HCT116 (cell line): ENCODE results near the gene BLOC1S3. TPM values are rescaled to one million over a fixed set of nuclear protein-coding genes. Genes with fewer than 3 reads are reported as not detected.

Source experiments
- ATAC-seq: fragments of 200-7000 bp; cut with Tn5 transposase; 2 replicates; pipeline ENCODE4 v1.9.1; 2020; ENCODE audit warnings: mild to moderate bottlenecking, moderate library complexity
- BruUV-seq: library from RNA; stranded (reverse); fragments of 400-500 nt; replicated peaks from 2 replicates; lab custom pipeline; 2021; lab: Mats Ljungman, UMichigan
- CTCF ChIA-PET: fragments of 300-600 bp; sonication (Branson Sonifier 250); formaldehyde crosslinking; loops from one replicate; lab custom pipeline; 2021; ENCODE audit warnings: antibody characterized with exemption; lab: Charles Lee
- POLR2A ChIA-PET: fragments of 300-600, 350-600 bp; sonication (Branson Sonifier 250); formaldehyde crosslinking; loops from one replicate; lab custom pipeline; 2021; ENCODE audit warnings: antibody characterized with exemption; lab: Charles Lee
- RAD21 ChIA-PET, 2 experiments: fragments of 300-600 bp; sonication (Branson Sonifier 250); formaldehyde crosslinking; loops; one replicate each; lab custom pipeline; 2023; ENCODE audit warnings: low total read pairs in 2 of 2; ENCODE audit not compliant: uncharacterized antibody in 2 of 2, unreplicated experiment in 2 of 2, low non-redundant PET in 1 of 2; lab: Charles Lee
- DNase-seq: peaks from one replicate; pipeline ENCODE4 v3.0.0-alpha.2; 2010; ENCODE audit warnings: low read depth, low spot score
- H2AFZ ChIP-seq: fragments of 200-600 bp; shearing (Covaris generic), sonication (generic); 2 replicates; pipeline ENCODE4 v1.6.1; 2017; ENCODE audit warnings: low read depth, mixed run types, mixed read lengths, antibody characterized with exemption, low read length; ENCODE audit not compliant: poor library complexity, severe bottlenecking
- H3K27ac ChIP-seq: 2 replicates; pipeline ENCODE4 v1.5.1; 2012; ENCODE audit warnings: low read depth, low read length
- H3K27me3 ChIP-seq: fragments of 200-600 bp; sonication (generic); 2 replicates; pipeline ENCODE4 v1.6.1; 2016; ENCODE audit warnings: mixed run types, low read length, mixed read lengths; ENCODE audit not compliant: insufficient read depth
- H3K36me3 ChIP-seq, 2 experiments: fragments of 200-500 bp in 1 of 2; fragments of 200-600 bp in 1 of 2; sonication (Bioruptor generic) in 1 of 2; sonication (generic) in 1 of 2; 2 replicates each; pipeline versions ENCODE4 v1.5.1 to v1.6.1; 2014 to 2016; ENCODE audit warnings: low read length in 2 of 2, inconsistent platforms in 1 of 2, mixed read lengths in 1 of 2, mixed run types in 1 of 2; ENCODE audit not compliant: insufficient read depth in 2 of 2, control insufficient read depth in 1 of 2
- H3K4me1 ChIP-seq, 2 experiments: fragments of 200-600 bp in 1 of 2; sonication (generic) in 1 of 2; 2 replicates each; pipeline versions ENCODE4 v1.5.1 to v1.6.1; 2012 to 2017; ENCODE audit warnings: low read length in 2 of 2, inconsistent platforms in 1 of 2, mild to moderate bottlenecking in 1 of 2, mixed read lengths in 1 of 2, mixed run types in 1 of 2, moderate library complexity in 1 of 2; ENCODE audit not compliant: insufficient read depth in 2 of 2, control insufficient read depth in 1 of 2
- H3K4me2 ChIP-seq: fragments of 200-600 bp; sonication (generic); 2 replicates; pipeline ENCODE4 v1.6.1; 2017; ENCODE audit warnings: mixed run types, low read length, mixed read lengths
- H3K4me3 ChIP-seq, 2 experiments: fragments of 200-600 bp in 1 of 2; sonication (generic) in 1 of 2; replicated peaks in 1 of 2; 2 replicates each; pipeline ENCODE4 v1.5.1; 2011 to 2016; ENCODE audit warnings: low read length in 2 of 2, control low read depth in 1 of 2, low read depth in 1 of 2, mild to moderate bottlenecking in 1 of 2, mixed read lengths in 1 of 2, mixed run types in 1 of 2
- H3K79me2 ChIP-seq: fragments of 200-600 bp; sonication (generic); 2 replicates; pipeline ENCODE4 v1.6.1; 2017; ENCODE audit warnings: mild to moderate bottlenecking, mixed run types, low read length, moderate library complexity, mixed read lengths; ENCODE audit not compliant: insufficient read depth
- H3K9ac ChIP-seq: fragments of 200-600 bp; sonication (generic); 2 replicates; pipeline ENCODE4 v1.6.1; 2016; ENCODE audit warnings: low read length, mixed read lengths
- H3K9me2 ChIP-seq: fragments of 200-600 bp; sonication (generic), shearing (Covaris generic); 2 replicates; pipeline ENCODE4 v1.6.1; 2017; ENCODE audit warnings: mixed run types, mild to moderate bottlenecking, moderate library complexity; ENCODE audit not compliant: insufficient read depth
- H3K9me3 ChIP-seq, 2 experiments: fragments of 200-500 bp in 1 of 2; fragments of 200-600 bp in 1 of 2; sonication (Bioruptor generic) in 1 of 2; sonication (generic) in 1 of 2; 2 replicates each; pipeline ENCODE4 v1.6.1; 2014 to 2017; ENCODE audit warnings: low read length in 2 of 2, mixed read lengths in 2 of 2, inconsistent platforms in 1 of 2, low read depth in 1 of 2, mild to moderate bottlenecking in 1 of 2, mixed run types in 1 of 2, moderate library complexity in 1 of 2; ENCODE audit not compliant: control insufficient read depth in 1 of 2, insufficient read depth in 1 of 2
- H4K20me1 ChIP-seq: fragments of 200-600 bp; sonication (generic), shearing (Covaris generic); 2 replicates; pipeline ENCODE4 v1.6.1; 2017; ENCODE audit warnings: mixed run types, mild to moderate bottlenecking, moderate library complexity; ENCODE audit not compliant: insufficient read depth
- CBX3 ChIP-seq: IDR thresholded peaks from 2 replicates; pipeline ENCODE4 v1.6.1; 2012; ENCODE audit warnings: low read depth
- EGR1 ChIP-seq: IDR thresholded peaks from 2 replicates; pipeline ENCODE4 v1.6.1; 2012; ENCODE audit warnings: low read depth
- ELF1 ChIP-seq: IDR thresholded peaks from 2 replicates; pipeline ENCODE4 v1.6.1; 2012; ENCODE audit warnings: low read depth, borderline replicate concordance
- EZH2 ChIP-seq: fragments of 200-600 bp; sonication (generic); IDR thresholded peaks from 2 replicates; pipeline ENCODE4 v1.6.1; 2017; ENCODE audit warnings: antibody characterized with exemption, mixed run types
- EZH2phosphoT487 ChIP-seq: fragments of 200-600 bp; IDR thresholded peaks from 2 replicates; pipeline ENCODE4 v1.6.1; 2018; ENCODE audit warnings: antibody characterized with exemption, borderline replicate concordance
- FOSL1 ChIP-seq: IDR thresholded peaks from 2 replicates; pipeline ENCODE4 v1.6.1; 2012; ENCODE audit warnings: low read depth
- POLR2A ChIP-seq: IDR thresholded peaks from 2 replicates; pipeline ENCODE4 v1.7.0; 2011; ENCODE audit warnings: borderline replicate concordance; ENCODE audit not compliant: insufficient read depth, insufficient read length; ENCODE audit errors: extremely low read depth
- POLR2AphosphoS5 ChIP-seq: IDR thresholded peaks from 2 replicates; pipeline ENCODE4 v1.6.1; 2011; ENCODE audit warnings: mild to moderate bottlenecking, low read depth, low read length, moderate library complexity
- RAD21 ChIP-seq: IDR thresholded peaks from 2 replicates; pipeline ENCODE4 v1.6.1; 2012; ENCODE audit warnings: low read depth, mild to moderate bottlenecking
- SIN3A ChIP-seq: IDR thresholded peaks from 2 replicates; pipeline ENCODE4 v1.6.1; 2012; ENCODE audit warnings: low read depth
- TCF7L2 ChIP-seq: IDR thresholded peaks from 2 replicates; pipeline ENCODE4 v1.7.0; 2011; ENCODE audit warnings: borderline replicate concordance, inconsistent platforms; ENCODE audit not compliant: insufficient read depth, insufficient read length; ENCODE audit errors: extremely low read depth
- YY1 ChIP-seq: IDR thresholded peaks from 2 replicates; pipeline ENCODE4 v1.6.1; 2011; ENCODE audit warnings: low read length, low read depth, moderate library complexity, mild to moderate bottlenecking; ENCODE audit not compliant: insufficient replicate concordance; ENCODE audit errors: extremely low read depth
- ZFX ChIP-seq: fragments of 450-650 bp; IDR thresholded peaks from 2 replicates; pipeline ENCODE4 v1.6.1; 2017
- ZNF274 ChIP-seq: fragments of 200-500 bp; sonication (Bioruptor generic); IDR thresholded peaks from 2 replicates; pipeline ENCODE4 v1.6.1; 2014; ENCODE audit warnings: mild to moderate bottlenecking, low read depth, low read length, inconsistent platforms
- intact Hi-C: fragments of 100-400 bp; cut with micrococcal nuclease; formaldehyde crosslinking; loops from 2 replicates; pipeline ENCODE4 v1.10.0; 2022
- total RNA-seq: library from RNA; stranded (reverse); gene quantifications from one replicate; pipeline ENCODE4 v1.2.1, GENCODE V29; 2021; ENCODE audit not compliant: unreplicated experiment
- TF ChIP-seq, protein P1 (sequence below): IDR thresholded peaks from 2 replicates; pipeline ENCODE4 v1.6.1; 2012; ENCODE audit warnings: low read depth
- TF ChIP-seq, protein P2 (sequence below): IDR thresholded peaks from 2 replicates; pipeline ENCODE4 v1.6.1; 2012
- TF ChIP-seq, protein P3 (sequence below): IDR thresholded peaks from 2 replicates; pipeline ENCODE4 v1.6.1; 2011; ENCODE audit warnings: mild to moderate bottlenecking, low read length, moderate library complexity; ENCODE audit not compliant: insufficient replicate concordance; ENCODE audit errors: extremely low read depth
- TF ChIP-seq, protein P4 (sequence below), 3 experiments: fragments of 200-600 bp in 1 of 3; sonication (generic) in 1 of 3; IDR thresholded peaks in 2 of 3; conservative IDR thresholded peaks in 1 of 3; 2 replicates each; pipeline ENCODE4 v1.5.1; 2012 to 2017; ENCODE audit warnings: low read depth in 2 of 3, low read length in 2 of 3, antibody characterized with exemption in 1 of 3, borderline replicate concordance in 1 of 3, control low read depth in 1 of 3, mild to moderate bottlenecking in 1 of 3, mixed read lengths in 1 of 3, mixed run types in 1 of 3, moderate library complexity in 1 of 3; ENCODE audit not compliant: insufficient read depth in 1 of 3
- TF ChIP-seq, protein P5 (sequence below): IDR thresholded peaks from 2 replicates; pipeline ENCODE4 v1.6.1; 2012

The BLOC1S3 gene
- total RNA-seq, 1 experiment from 2014 or later: 12.2 TPM

DNA sequence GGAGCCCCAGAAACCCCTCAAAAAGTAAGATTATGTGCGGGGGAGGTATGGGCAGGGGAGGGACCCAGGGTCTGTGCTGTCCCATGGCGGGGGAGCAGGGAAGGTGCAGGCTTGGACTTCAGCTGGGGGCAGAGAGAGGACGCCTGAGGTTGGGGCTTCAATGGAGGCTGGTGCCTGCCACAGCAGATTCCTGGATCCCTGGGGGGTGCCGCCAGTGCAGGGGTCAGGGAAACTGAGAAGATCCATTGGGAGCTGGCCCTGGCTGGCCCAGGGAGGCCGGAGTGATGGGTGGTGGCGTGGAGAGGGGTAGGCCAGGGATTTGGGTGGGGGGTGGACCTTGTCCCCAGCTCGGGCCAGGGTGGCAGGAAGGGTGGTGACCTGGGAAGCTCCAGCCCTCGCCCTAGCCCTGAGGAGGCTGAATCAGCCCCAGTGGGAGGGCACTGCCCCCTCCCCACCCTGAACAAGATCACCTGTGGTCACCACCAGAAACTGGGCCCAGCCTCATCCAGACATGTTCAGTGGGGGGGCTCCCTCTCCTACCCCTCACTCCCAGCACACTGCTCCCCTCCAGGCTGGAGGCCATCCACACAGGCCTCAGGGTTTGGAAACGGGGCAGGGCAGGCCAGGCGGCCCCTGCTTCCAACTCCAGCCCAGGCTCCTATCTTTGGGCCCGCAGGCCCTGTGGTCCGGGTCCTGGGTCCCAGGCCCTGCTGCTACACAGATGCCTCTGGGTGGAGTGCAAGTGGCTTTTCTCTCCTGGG, 19.2 kb upstream of the BLOC1S3 start:
- RAD21 ChIA-PET: no interaction called here
- ATAC-seq: no peak
- Histone ChIP-seq H3K4me3 (no peak overlapping the region), H3K27ac (no peak overlapping the region), H3K27me3 (no peaks in the 10 kb centered on the region), H2AFZ (no peak overlapping the region), H3K9ac (no peak overlapping the region), H3K4me2 (no peak overlapping the region), H3K4me1 (peaks cover 24 to 54% of the 10 kb centered on the region in 2 experiments), H3K9me3 (no peaks in the 10 kb centered on the region), H3K9me2 (no peaks in the 10 kb centered on the region), H3K36me3 (no peaks in the 10 kb centered on the region), H3K79me2 (no peaks in the 10 kb centered on the region), H4K20me1 (no peaks in the 10 kb centered on the region)
- CTCF ChIA-PET: no interaction called here
- TF ChIP-seq ELF1 (no peak), YY1 (no peak), POLR2AphosphoS5 (no peak), SIN3A (no peak), TCF7L2 (no peak), FOSL1 (no peak), ZNF274 (no peak), EGR1 (no peak), EZH2 (no peak), CBX3 (no peak), EZH2phosphoT487 (no peak), POLR2A (no peak), ZFX (no peak), RAD21 (no peak)
- TF ChIP-seq, protein P1, sequence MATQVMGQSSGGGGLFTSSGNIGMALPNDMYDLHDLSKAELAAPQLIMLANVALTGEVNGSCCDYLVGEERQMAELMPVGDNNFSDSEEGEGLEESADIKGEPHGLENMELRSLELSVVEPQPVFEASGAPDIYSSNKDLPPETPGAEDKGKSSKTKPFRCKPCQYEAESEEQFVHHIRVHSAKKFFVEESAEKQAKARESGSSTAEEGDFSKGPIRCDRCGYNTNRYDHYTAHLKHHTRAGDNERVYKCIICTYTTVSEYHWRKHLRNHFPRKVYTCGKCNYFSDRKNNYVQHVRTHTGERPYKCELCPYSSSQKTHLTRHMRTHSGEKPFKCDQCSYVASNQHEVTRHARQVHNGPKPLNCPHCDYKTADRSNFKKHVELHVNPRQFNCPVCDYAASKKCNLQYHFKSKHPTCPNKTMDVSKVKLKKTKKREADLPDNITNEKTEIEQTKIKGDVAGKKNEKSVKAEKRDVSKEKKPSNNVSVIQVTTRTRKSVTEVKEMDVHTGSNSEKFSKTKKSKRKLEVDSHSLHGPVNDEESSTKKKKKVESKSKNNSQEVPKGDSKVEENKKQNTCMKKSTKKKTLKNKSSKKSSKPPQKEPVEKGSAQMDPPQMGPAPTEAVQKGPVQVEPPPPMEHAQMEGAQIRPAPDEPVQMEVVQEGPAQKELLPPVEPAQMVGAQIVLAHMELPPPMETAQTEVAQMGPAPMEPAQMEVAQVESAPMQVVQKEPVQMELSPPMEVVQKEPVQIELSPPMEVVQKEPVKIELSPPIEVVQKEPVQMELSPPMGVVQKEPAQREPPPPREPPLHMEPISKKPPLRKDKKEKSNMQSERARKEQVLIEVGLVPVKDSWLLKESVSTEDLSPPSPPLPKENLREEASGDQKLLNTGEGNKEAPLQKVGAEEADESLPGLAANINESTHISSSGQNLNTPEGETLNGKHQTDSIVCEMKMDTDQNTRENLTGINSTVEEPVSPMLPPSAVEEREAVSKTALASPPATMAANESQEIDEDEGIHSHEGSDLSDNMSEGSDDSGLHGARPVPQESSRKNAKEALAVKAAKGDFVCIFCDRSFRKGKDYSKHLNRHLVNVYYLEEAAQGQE: no peak
- TF ChIP-seq, protein P2, sequence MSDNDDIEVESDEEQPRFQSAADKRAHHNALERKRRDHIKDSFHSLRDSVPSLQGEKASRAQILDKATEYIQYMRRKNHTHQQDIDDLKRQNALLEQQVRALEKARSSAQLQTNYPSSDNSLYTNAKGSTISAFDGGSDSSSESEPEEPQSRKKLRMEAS: no peak
- TF ChIP-seq, protein P3, sequence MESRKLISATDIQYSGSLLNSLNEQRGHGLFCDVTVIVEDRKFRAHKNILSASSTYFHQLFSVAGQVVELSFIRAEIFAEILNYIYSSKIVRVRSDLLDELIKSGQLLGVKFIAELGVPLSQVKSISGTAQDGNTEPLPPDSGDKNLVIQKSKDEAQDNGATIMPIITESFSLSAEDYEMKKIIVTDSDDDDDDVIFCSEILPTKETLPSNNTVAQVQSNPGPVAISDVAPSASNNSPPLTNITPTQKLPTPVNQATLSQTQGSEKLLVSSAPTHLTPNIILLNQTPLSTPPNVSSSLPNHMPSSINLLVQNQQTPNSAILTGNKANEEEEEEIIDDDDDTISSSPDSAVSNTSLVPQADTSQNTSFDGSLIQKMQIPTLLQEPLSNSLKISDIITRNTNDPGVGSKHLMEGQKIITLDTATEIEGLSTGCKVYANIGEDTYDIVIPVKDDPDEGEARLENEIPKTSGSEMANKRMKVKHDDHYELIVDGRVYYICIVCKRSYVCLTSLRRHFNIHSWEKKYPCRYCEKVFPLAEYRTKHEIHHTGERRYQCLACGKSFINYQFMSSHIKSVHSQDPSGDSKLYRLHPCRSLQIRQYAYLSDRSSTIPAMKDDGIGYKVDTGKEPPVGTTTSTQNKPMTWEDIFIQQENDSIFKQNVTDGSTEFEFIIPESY: no peak
- TF ChIP-seq, protein P4, sequence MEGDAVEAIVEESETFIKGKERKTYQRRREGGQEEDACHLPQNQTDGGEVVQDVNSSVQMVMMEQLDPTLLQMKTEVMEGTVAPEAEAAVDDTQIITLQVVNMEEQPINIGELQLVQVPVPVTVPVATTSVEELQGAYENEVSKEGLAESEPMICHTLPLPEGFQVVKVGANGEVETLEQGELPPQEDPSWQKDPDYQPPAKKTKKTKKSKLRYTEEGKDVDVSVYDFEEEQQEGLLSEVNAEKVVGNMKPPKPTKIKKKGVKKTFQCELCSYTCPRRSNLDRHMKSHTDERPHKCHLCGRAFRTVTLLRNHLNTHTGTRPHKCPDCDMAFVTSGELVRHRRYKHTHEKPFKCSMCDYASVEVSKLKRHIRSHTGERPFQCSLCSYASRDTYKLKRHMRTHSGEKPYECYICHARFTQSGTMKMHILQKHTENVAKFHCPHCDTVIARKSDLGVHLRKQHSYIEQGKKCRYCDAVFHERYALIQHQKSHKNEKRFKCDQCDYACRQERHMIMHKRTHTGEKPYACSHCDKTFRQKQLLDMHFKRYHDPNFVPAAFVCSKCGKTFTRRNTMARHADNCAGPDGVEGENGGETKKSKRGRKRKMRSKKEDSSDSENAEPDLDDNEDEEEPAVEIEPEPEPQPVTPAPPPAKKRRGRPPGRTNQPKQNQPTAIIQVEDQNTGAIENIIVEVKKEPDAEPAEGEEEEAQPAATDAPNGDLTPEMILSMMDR (IDR thresholded peaks at IDR 0.05 in 2 of 3, conservative IDR thresholded peaks at IDR 0.05 in 1 of 3; ENCODE audit: borderline replicate concordance in 1 of 3, insufficient read depth in 1 of 3, low read depth in 2 of 3, low read length in 2 of 3): no peak
- TF ChIP-seq, protein P5, sequence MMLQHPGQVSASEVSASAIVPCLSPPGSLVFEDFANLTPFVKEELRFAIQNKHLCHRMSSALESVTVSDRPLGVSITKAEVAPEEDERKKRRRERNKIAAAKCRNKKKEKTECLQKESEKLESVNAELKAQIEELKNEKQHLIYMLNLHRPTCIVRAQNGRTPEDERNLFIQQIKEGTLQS: no peak
- POLR2A ChIA-PET: no interaction called here
- BruUV-seq: no TSS peak
- intact Hi-C loops: no loop called here
- no peak for DNase-seq
